Measurements from ENCODE around the gene CCNYL1. TPM values are rescaled to one million over a fixed set of nuclear protein-coding genes. Genes with fewer than 3 reads are reported as not detected.

Gene CCNYL1
- total RNA-seq, 1 donor from 2014 or later: 24.8 TPM

Small RNA genes lying within 50 kb of the gene (small RNA-seq; reads per million reads assigned to genes)
- gene RF00019 (ENCODE audit: low replicate concordance) (not detected), gene RNU6-664P (ENCODE audit: low replicate concordance) (not detected)

Other genes with a start within 250 kb of the CCNYL1 start
- 77.0 TPM for gene CREB1, start 181.7 kb upstream of the CCNYL1 start, total RNA-seq
- 11.1 TPM for gene METTL21A, start 86.2 kb upstream of the CCNYL1 start, total RNA-seq
- gene FZD5, start 58.3 kb downstream of the CCNYL1 start, total RNA-seq: 1.7 TPM

All from temporal lobe (tissue), 2 donors.